BE2C (cell line): ENCODE data around the gene TBC1D17.

Source experiments
- DNase-seq: peaks from one replicate; pipeline ENCODE4 v3.0.0-alpha.2; 2020
- H3K27me3 ChIP-seq: fragments of 250-450 bp; sonication (Bioruptor Pico); 2 replicates; pipeline ENCODE4 v1.5.1; 2020; ENCODE audit warnings: mild to moderate bottlenecking
- H3K36me3 ChIP-seq: fragments of 250-450 bp; sonication (Bioruptor Pico); 2 replicates; pipeline ENCODE4 v1.5.1; 2020; ENCODE audit warnings: mild to moderate bottlenecking
- H3K4me1 ChIP-seq: fragments of 250-450 bp; sonication (Bioruptor Pico); 2 replicates; pipeline ENCODE4 v1.5.1; 2020
- H3K4me3 ChIP-seq: 2 replicates; pipeline ENCODE4 v1.5.1; 2011; ENCODE audit warnings: low read depth, low read length
- H3K9me3 ChIP-seq: fragments of 250-450 bp; sonication (Bioruptor Pico); 2 replicates; pipeline ENCODE4 v1.5.1; 2020
- CTCF ChIP-seq: IDR thresholded peaks from 2 replicates; pipeline ENCODE4 v1.5.1; 2012; ENCODE audit warnings: mild to moderate bottlenecking, low read depth, low read length

Gene TBC1D17

GRCh38 chr19:49846408-49846807 is 31.1 kb upstream of the TBC1D17 start:
- TF ChIP-seq CTCF: no peak
- H3K9me3 ChIP-seq: no peaks in the 10 kb centered on the region

GRCh38 chr19:49847731-49848696 is 29.5 kb upstream of the TBC1D17 start:
- DNase-seq: no peak
- no peaks in the 10 kb centered on the region for H3K27me3 ChIP-seq
- no peak overlapping the region for H3K4me3 ChIP-seq
- H3K36me3 ChIP-seq: no peaks in the 10 kb centered on the region
- TF ChIP-seq CTCF: no peak
- H3K9me3 ChIP-seq: no peaks in the 10 kb centered on the region
- 0 out of 2 replicates have a peak, but pooled peaks cover 2% of the 10 kb centered on the region for H3K4me1 ChIP-seq

More at GRCh38 chr19:49846408-49846807, 31.1 kb upstream of the TBC1D17 start:
- Histone ChIP-seq H3K36me3 (no peaks in the 10 kb centered on the region), H3K27me3 (no peaks in the 10 kb centered on the region), H3K4me3 (no peak overlapping the region), H3K4me1 (0 out of 2 replicates have a peak, but pooled peaks cover 2% of the 10 kb centered on the region)
- DNase-seq: no peak

GRCh38 chr19:49848938-49849337 is 28.6 kb upstream of the TBC1D17 start:
- no peak overlapping the region for H3K4me3 ChIP-seq
- DNase-seq: no peak
- TF ChIP-seq CTCF: no peak
- 0 out of 2 replicates have a peak, but pooled peaks cover 2% of the 10 kb centered on the region for H3K4me1 ChIP-seq
- H3K27me3 ChIP-seq: no peaks in the 10 kb centered on the region
- H3K36me3 ChIP-seq: peaks cover under 1% of the 10 kb centered on the region; the same call in 1 of the 2 replicates
- H3K9me3 ChIP-seq: no peaks in the 10 kb centered on the region

GRCh38 chr19:49849433-49850220 is 27.9 kb upstream of the TBC1D17 start:
- no peak for TF ChIP-seq CTCF
- no peak for DNase-seq
- Histone ChIP-seq H3K9me3 (no peaks in the 10 kb centered on the region), H3K27me3 (no peaks in the 10 kb centered on the region), H3K4me1 (0 out of 2 replicates have a peak, but pooled peaks cover 2% of the 10 kb centered on the region), H3K4me3 (peak overlapping the region; percentile 90), H3K36me3 (peaks cover 6% of the 10 kb centered on the region)

GRCh38 chr19:49850221-49850486 is 27.3 kb upstream of the TBC1D17 start:
- DNase-seq: no peak
- peaks cover 6% of the 10 kb centered on the region for H3K36me3 ChIP-seq
- no peaks in the 10 kb centered on the region for H3K27me3 ChIP-seq
- H3K4me3 ChIP-seq: peak overlapping the region; percentile 90
- H3K4me1 ChIP-seq: 0 out of 2 replicates have a peak, but pooled peaks cover 2% of the 10 kb centered on the region
- no peaks in the 10 kb centered on the region for H3K9me3 ChIP-seq
- TF ChIP-seq CTCF: no peak
